HEK293T (cell line): ENCODE data around the gene SMC6.

Source experiments
- CTCF ChIA-PET: fragments of 350-600 bp; formaldehyde crosslinking; extraction: SDS; loops from one replicate; lab custom pipeline; 2021; ENCODE audit warnings: antibody characterized with exemption, inconsistent platforms; lab: Yijun Ruan, JAX
- POLR2A ChIA-PET: fragments of 350-600 bp; formaldehyde crosslinking; extraction: SDS; loops from one replicate; lab custom pipeline; 2020; ENCODE audit warnings: antibody characterized with exemption, inconsistent platforms; lab: Yijun Ruan, JAX
- DNase-seq: peaks from one replicate; pipeline ENCODE4 v3.0.0; 2012; ENCODE audit warnings: mixed read lengths; ENCODE audit errors: extremely low spot score
- ARNT ChIP-seq: fragments of 450-650 bp; IDR thresholded peaks from 2 replicates; pipeline ENCODE4 v1.6.1; 2017; ENCODE audit warnings: mild to moderate bottlenecking
- BHLHE40 ChIP-seq: fragments of 450-650 bp; IDR thresholded peaks from 2 replicates; pipeline ENCODE4 v1.6.1; 2016; ENCODE audit warnings: mild to moderate bottlenecking, moderate library complexity, borderline replicate concordance
- CTBP1 ChIP-seq: fragments of 450-650 bp; IDR thresholded peaks from 2 replicates; pipeline ENCODE4 v1.6.1; 2016; ENCODE audit warnings: borderline replicate concordance
- ELF4 ChIP-seq: fragments of 450-650 bp; IDR thresholded peaks from 2 replicates; pipeline ENCODE4 v1.6.1; 2017; ENCODE audit warnings: antibody characterized with exemption
- FOXA1 ChIP-seq: fragments of 450-650 bp; IDR thresholded peaks from 2 replicates; pipeline ENCODE4 v1.6.1; 2016; ENCODE audit warnings: mild to moderate bottlenecking
- FOXK2 ChIP-seq: fragments of 450-650 bp; IDR thresholded peaks from 2 replicates; pipeline ENCODE4 v1.6.1; 2016; ENCODE audit warnings: mild to moderate bottlenecking
- FOXM1 ChIP-seq: fragments of 450-650 bp; IDR thresholded peaks from 2 replicates; pipeline ENCODE4 v1.6.1; 2017; ENCODE audit warnings: mild to moderate bottlenecking, borderline replicate concordance
- HDGF ChIP-seq: fragments of 450-650 bp; IDR thresholded peaks from 2 replicates; pipeline ENCODE4 v1.6.1; 2017; ENCODE audit warnings: antibody characterized with exemption, borderline replicate concordance
- L3MBTL2 ChIP-seq: fragments of 450-650 bp; conservative IDR thresholded peaks from 2 replicates; pipeline ENCODE4 v1.6.1; 2016; ENCODE audit warnings: mild to moderate bottlenecking
- LEF1 ChIP-seq: fragments of 450-650 bp; IDR thresholded peaks from 2 replicates; pipeline ENCODE4 v1.6.1; 2017; ENCODE audit warnings: mild to moderate bottlenecking, borderline replicate concordance
- NFRKB ChIP-seq: fragments of 450-650 bp; IDR thresholded peaks from 2 replicates; pipeline ENCODE4 v1.6.1; 2016; ENCODE audit warnings: mild to moderate bottlenecking, moderate library complexity
- PKNOX1 ChIP-seq: fragments of 450-650 bp; IDR thresholded peaks from 2 replicates; pipeline ENCODE4 v1.6.1; 2016
- SP1 ChIP-seq: fragments of 450-650 bp; IDR thresholded peaks from 2 replicates; pipeline ENCODE4 v1.6.1; 2017
- SUZ12 ChIP-seq: fragments of 450-650 bp; IDR thresholded peaks from 2 replicates; pipeline ENCODE4 v1.6.1; 2016; ENCODE audit warnings: mild to moderate bottlenecking
- TARDBP ChIP-seq: fragments of 450-650 bp; IDR thresholded peaks from 2 replicates; pipeline ENCODE4 v1.6.1; 2016
- ZNF384 ChIP-seq: fragments of 450-650 bp; IDR thresholded peaks from 2 replicates; pipeline ENCODE4 v1.6.1; 2016

SMC6 gene

DNA sequence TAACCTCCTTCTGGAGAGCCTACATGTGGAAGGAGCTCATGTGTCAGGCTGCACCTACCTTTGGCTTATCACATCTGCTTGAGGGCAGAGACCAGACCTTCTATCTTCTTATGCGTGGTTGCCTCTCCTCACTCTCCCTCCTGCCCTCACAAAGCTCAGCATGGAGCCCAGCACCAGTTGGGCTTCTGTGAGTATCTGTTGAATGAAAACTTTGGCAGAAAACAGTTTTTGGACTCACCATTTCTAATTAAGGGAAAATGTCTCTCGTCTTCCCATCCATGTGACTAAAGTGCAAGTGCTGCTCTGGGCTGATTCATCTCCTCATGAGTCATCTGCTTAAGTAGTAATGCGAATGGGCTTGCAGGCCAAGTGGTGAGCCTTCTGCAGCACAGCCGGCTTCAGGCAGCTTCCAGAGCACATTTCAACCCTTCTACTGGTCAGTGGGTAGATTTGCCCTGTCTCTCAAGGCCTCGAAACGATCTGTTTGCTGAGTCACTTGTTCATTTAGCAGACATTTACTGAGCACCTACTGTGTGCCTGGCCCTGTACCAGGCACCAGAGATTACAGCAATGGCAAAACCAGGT lies 110.5 kb downstream of the SMC6 start:
- POLR2A ChIA-PET: no interaction called here
- no peak for TF ChIP-seq FOXM1
- no peak for TF ChIP-seq CTBP1
- no peak for TF ChIP-seq FOXK2
- no peak for TF ChIP-seq LEF1
- no peak for DNase-seq
- CTCF ChIA-PET: no interaction called here

- TF ChIP-seq ELF4 (no peak), CTBP1 (no peak), SP1 (no peak), L3MBTL2 (no peak), PKNOX1 (no peak), BHLHE40 (no peak), LEF1 (no peak), FOXM1 (no peak), FOXA1 (no peak), TARDBP (no peak), NFRKB (no peak), ZNF384 (no peak), FOXK2 (no peak), SUZ12 (no peak), HDGF (no peak), ARNT (no peak)
- CTCF ChIA-PET: interaction anchor here (1.1 kb wide), 1 partner anchor 31 kb away, joined by 3 read pairs; no protein-coding TSS in a partner anchor
- POLR2A ChIA-PET: no interaction called here
- no peak for DNase-seq
Measured at GRCh38 chr2:17640406-17640805, 113.2 kb downstream of the SMC6 start.

DNA sequence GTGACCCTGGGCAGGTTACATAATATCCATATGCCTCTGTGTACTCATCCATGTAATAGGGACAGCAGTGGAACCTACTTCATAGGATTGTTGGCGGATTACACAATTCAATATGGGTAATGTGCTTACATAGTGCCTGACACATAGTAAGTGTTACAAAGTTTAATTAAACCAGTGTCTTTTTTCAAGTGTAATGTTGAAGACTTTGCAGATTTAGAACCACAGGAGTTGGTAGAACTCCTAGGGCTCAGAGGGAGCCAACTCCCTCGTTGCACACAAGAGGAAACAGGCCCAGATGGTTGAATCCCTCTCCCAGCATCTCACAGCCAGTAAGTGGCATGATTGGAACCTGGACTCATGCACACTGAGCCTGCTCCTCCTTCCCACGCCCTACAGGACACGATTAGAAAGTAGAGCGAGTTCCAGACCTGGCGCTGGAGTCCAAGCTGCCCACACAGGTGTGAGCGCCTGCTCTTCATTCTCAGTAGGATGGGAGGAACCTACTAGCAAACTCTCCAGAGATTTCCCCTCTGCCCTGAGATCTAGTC lies 115.3 kb downstream of the SMC6 start:
- ChIA-PET POLR2A (no interaction called here), CTCF (no interaction called here)
- no peak for DNase-seq
- TF ChIP-seq L3MBTL2: no peak

GRCh38 chr2:17637131-17637906 lies 116.3 kb downstream of the SMC6 start:
- DNase-seq: no peak
- CTCF ChIA-PET: no interaction called here
- no peak for TF ChIP-seq ELF4
- no peak for TF ChIP-seq TARDBP
- no peak for TF ChIP-seq SUZ12
- no peak for TF ChIP-seq BHLHE40
- TF ChIP-seq CTBP1: no peak
- POLR2A ChIA-PET: no interaction called here

DNA sequence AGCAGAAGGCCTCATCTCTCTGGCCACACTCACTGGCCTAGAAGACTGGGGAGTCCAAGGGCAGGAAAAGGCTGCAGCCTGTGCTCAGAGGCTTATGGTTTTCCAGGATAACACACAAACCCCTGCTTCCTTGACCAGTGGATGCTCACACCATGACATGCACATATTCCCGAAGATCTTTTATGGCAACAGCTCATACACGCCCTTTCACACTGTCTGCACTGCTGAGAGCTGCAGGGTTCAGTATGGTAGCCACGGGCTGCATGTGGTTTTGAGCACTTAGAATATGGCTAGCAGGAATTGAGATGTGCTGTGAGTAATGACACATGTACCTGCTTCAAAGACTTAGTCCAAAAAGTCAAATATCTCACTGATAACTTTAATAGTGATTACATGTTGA lies 117.4 kb downstream of the SMC6 start:
- TF ChIP-seq CTBP1 (no peak), HDGF (no peak), PKNOX1 (no peak), ARNT (no peak)
- no peak for DNase-seq
- ChIA-PET CTCF (interaction anchor here (1.3 kb wide), 1 partner anchor 9 kb away, joined by 5 read pairs; no protein-coding TSS in a partner anchor), POLR2A (no interaction called here)

- ChIA-PET CTCF (interaction anchor here (1.3 kb wide), 1 partner anchor 11 kb away, joined by 5 read pairs; no protein-coding TSS in a partner anchor), POLR2A (no interaction called here)
- DNase-seq: no peak
- no peak for TF ChIP-seq PKNOX1
- TF ChIP-seq HDGF: no peak
- TF ChIP-seq NFRKB: no peak
- TF ChIP-seq FOXA1: no peak
- no peak for TF ChIP-seq ZNF384
- TF ChIP-seq ARNT: no peak
- no peak for TF ChIP-seq SUZ12
- TF ChIP-seq CTBP1: no peak
- no peak for TF ChIP-seq LEF1
- no peak for TF ChIP-seq SP1
- TF ChIP-seq FOXK2: no peak
- TF ChIP-seq FOXM1: no peak
- no peak for TF ChIP-seq TARDBP
- no peak for TF ChIP-seq ELF4
- no peak for TF ChIP-seq L3MBTL2
- TF ChIP-seq BHLHE40: no peak
Measured at GRCh38 chr2:17634997-17635396, 118.6 kb downstream of the SMC6 start.
